ENCODE results near the gene UNC50.

DNA sequence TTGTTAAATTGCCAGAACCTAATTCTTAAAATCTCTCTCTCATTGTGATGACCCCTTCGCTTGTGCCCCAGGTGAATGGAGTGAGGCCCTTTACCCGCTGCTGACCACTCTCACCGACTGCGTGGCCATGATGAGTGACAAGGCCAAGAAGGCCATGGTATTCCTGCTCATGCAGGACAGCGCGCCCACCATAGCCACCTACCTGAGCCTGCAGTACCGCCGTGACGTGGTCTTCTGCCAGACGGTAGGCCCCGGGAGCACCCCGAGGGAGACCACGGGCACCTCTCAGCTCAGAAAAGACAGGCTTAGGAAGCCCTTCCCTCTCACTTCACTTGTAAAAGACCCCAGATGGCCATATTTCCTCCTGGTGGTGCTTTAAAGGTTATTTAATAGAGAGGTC, 45.0 kb upstream of the UNC50 start:
- TF ChIP-seq, protein P1, sequence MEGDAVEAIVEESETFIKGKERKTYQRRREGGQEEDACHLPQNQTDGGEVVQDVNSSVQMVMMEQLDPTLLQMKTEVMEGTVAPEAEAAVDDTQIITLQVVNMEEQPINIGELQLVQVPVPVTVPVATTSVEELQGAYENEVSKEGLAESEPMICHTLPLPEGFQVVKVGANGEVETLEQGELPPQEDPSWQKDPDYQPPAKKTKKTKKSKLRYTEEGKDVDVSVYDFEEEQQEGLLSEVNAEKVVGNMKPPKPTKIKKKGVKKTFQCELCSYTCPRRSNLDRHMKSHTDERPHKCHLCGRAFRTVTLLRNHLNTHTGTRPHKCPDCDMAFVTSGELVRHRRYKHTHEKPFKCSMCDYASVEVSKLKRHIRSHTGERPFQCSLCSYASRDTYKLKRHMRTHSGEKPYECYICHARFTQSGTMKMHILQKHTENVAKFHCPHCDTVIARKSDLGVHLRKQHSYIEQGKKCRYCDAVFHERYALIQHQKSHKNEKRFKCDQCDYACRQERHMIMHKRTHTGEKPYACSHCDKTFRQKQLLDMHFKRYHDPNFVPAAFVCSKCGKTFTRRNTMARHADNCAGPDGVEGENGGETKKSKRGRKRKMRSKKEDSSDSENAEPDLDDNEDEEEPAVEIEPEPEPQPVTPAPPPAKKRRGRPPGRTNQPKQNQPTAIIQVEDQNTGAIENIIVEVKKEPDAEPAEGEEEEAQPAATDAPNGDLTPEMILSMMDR (IDR thresholded peaks at IDR 0.05; ENCODE audit: insufficient read depth, low read length, poor library complexity, severe bottlenecking) = no peak
- no peak for TF ChIP-seq EZH2phosphoT487 (conservative IDR thresholded peaks at IDR 0.05; ENCODE audit: low read length)

Data from SU-DHL-6 (cell line).